ENCODE data around the gene MRM3.
"Not testable (repeated sequence)": the region's sequence is repeated elsewhere in the genome, so short reads cannot be mapped to it uniquely, and the experiment has no call there.

The MRM3 gene

GRCh38 chr17:796609-797008, 14.5 kb downstream of the MRM3 start:
- H3K4me3 ChIP-seq (ENCODE audit: low read depth, low read length), result no peak overlapping the region
- no peaks in the 10 kb centered on the region for H3K79me2 ChIP-seq (ENCODE audit: control insufficient read depth, insufficient read depth, low read length, unreplicated experiment)
- peaks cover 5% of the 10 kb centered on the region; the same call in 1 of the 2 replicates for H3K36me3 ChIP-seq (ENCODE audit: insufficient read depth, low read length)
- no peak overlapping the region for H3K27ac ChIP-seq (ENCODE audit: low read depth, low read length)
- no peaks in the 10 kb centered on the region for H3K27me3 ChIP-seq (ENCODE audit: insufficient read depth, low read length)
- peaks cover 5% of the 10 kb centered on the region for H3K4me1 ChIP-seq (ENCODE audit: control insufficient read depth, insufficient read depth, low read length, unreplicated experiment)
- H2AFZ ChIP-seq (ENCODE audit: low read length, unreplicated experiment), result no peak overlapping the region

- peaks cover 5% of the 10 kb centered on the region for H3K4me1 ChIP-seq (ENCODE audit: control insufficient read depth, insufficient read depth, low read length, unreplicated experiment)
- H3K4me3 ChIP-seq (ENCODE audit: low read depth, low read length), result no peak overlapping the region
- no peaks in the 10 kb centered on the region for H3K27me3 ChIP-seq (ENCODE audit: insufficient read depth, low read length)
- H3K36me3 ChIP-seq (ENCODE audit: insufficient read depth, low read length), result peaks cover 3% of the 10 kb centered on the region; the same call in 1 of the 2 replicates
- no peak overlapping the region for H2AFZ ChIP-seq (ENCODE audit: low read length, unreplicated experiment)
- H3K27ac ChIP-seq (ENCODE audit: low read depth, low read length), result no peak overlapping the region
- no peaks in the 10 kb centered on the region for H3K79me2 ChIP-seq (ENCODE audit: control insufficient read depth, insufficient read depth, low read length, unreplicated experiment)
Measured at GRCh38 chr17:797236-797840, 15.2 kb downstream of the MRM3 start.

GRCh38 chr17:798246-798645, 16.1 kb downstream of the MRM3 start:
- Histone ChIP-seq H3K4me3 (ENCODE audit: low read depth, low read length) (no peak overlapping the region), H3K27ac (ENCODE audit: low read depth, low read length) (no peak overlapping the region), H3K79me2 (ENCODE audit: control insufficient read depth, insufficient read depth, low read length, unreplicated experiment) (no peaks in the 10 kb centered on the region), H2AFZ (ENCODE audit: low read length, unreplicated experiment) (no peak overlapping the region), H3K4me1 (ENCODE audit: control insufficient read depth, insufficient read depth, low read length, unreplicated experiment) (peaks cover 5% of the 10 kb centered on the region), H3K36me3 (ENCODE audit: insufficient read depth, low read length) (no peaks in the 10 kb centered on the region), H3K27me3 (ENCODE audit: insufficient read depth, low read length) (no peaks in the 10 kb centered on the region)

GRCh38 chr17:799261-799660, 17.1 kb downstream of the MRM3 start:
- Histone ChIP-seq H3K4me3 (ENCODE audit: low read depth, low read length) (no peak overlapping the region), H3K27ac (ENCODE audit: low read depth, low read length) (no peak overlapping the region), H3K4me1 (ENCODE audit: control insufficient read depth, insufficient read depth, low read length, unreplicated experiment) (peaks cover 5% of the 10 kb centered on the region), H3K79me2 (ENCODE audit: control insufficient read depth, insufficient read depth, low read length, unreplicated experiment) (no peaks in the 10 kb centered on the region), H2AFZ (ENCODE audit: low read length, unreplicated experiment) (no peak overlapping the region), H3K36me3 (ENCODE audit: insufficient read depth, low read length) (no peaks in the 10 kb centered on the region), H3K27me3 (ENCODE audit: insufficient read depth, low read length) (no peaks in the 10 kb centered on the region)

- no peaks in the 10 kb centered on the region for H3K4me1 ChIP-seq (ENCODE audit: control insufficient read depth, insufficient read depth, low read length, unreplicated experiment)
- no peaks in the 10 kb centered on the region for H3K36me3 ChIP-seq (ENCODE audit: insufficient read depth, low read length)
- H3K4me3 ChIP-seq (ENCODE audit: low read depth, low read length), result no peak overlapping the region
- no peaks in the 10 kb centered on the region for H3K79me2 ChIP-seq (ENCODE audit: control insufficient read depth, insufficient read depth, low read length, unreplicated experiment)
- no peaks in the 10 kb centered on the region for H3K27me3 ChIP-seq (ENCODE audit: insufficient read depth, low read length)
- no peak overlapping the region for H2AFZ ChIP-seq (ENCODE audit: low read length, unreplicated experiment)
- H3K27ac ChIP-seq (ENCODE audit: low read depth, low read length), result no peak overlapping the region
Measured at GRCh38 chr17:800446-801242, 18.5 kb downstream of the MRM3 start.

- H3K36me3 ChIP-seq (ENCODE audit: insufficient read depth, low read length), result no peaks in the 10 kb centered on the region
- H3K4me3 ChIP-seq (ENCODE audit: low read depth, low read length), result no peak overlapping the region
- H2AFZ ChIP-seq (ENCODE audit: low read length, unreplicated experiment), result no peak overlapping the region
- H3K27me3 ChIP-seq (ENCODE audit: insufficient read depth, low read length), result no peaks in the 10 kb centered on the region
- no peaks in the 10 kb centered on the region for H3K79me2 ChIP-seq (ENCODE audit: control insufficient read depth, insufficient read depth, low read length, unreplicated experiment)
- H3K4me1 ChIP-seq (ENCODE audit: control insufficient read depth, insufficient read depth, low read length, unreplicated experiment), result no peaks in the 10 kb centered on the region
- no peak overlapping the region for H3K27ac ChIP-seq (ENCODE audit: low read depth, low read length)
Measured at GRCh38 chr17:801660-802059, 19.5 kb downstream of the MRM3 start.

- Histone ChIP-seq H3K4me3 (ENCODE audit: low read depth, low read length) (no peak overlapping the region), H3K27ac (ENCODE audit: low read depth, low read length) (no peak overlapping the region), H2AFZ (ENCODE audit: low read length, unreplicated experiment) (no peak overlapping the region), H3K36me3 (ENCODE audit: insufficient read depth, low read length) (no peaks in the 10 kb centered on the region), H3K27me3 (ENCODE audit: insufficient read depth, low read length) (no peaks in the 10 kb centered on the region), H3K79me2 (ENCODE audit: control insufficient read depth, insufficient read depth, low read length, unreplicated experiment) (no peaks in the 10 kb centered on the region), H3K4me1 (ENCODE audit: control insufficient read depth, insufficient read depth, low read length, unreplicated experiment) (no peaks in the 10 kb centered on the region)
Measured at GRCh38 chr17:802481-802880, 20.3 kb downstream of the MRM3 start.

- H3K79me2 ChIP-seq (ENCODE audit: control insufficient read depth, insufficient read depth, low read length, unreplicated experiment), result no peaks in the 10 kb centered on the region
- H3K4me3 ChIP-seq (ENCODE audit: low read depth, low read length), result no peak overlapping the region
- no peak overlapping the region for H3K27ac ChIP-seq (ENCODE audit: low read depth, low read length)
Measured at GRCh38 chr17:802901-803881, 21.0 kb downstream of the MRM3 start.

GRCh38 chr17:804541-805435, 22.6 kb downstream of the MRM3 start:
- Histone ChIP-seq H3K36me3 (ENCODE audit: insufficient read depth, low read length) (no peaks in the 10 kb centered on the region), H3K27ac (ENCODE audit: low read depth, low read length) (no peak overlapping the region)

More at GRCh38 chr17:802901-803881, 21.0 kb downstream of the MRM3 start:
- Histone ChIP-seq H3K4me1 (ENCODE audit: control insufficient read depth, insufficient read depth, low read length, unreplicated experiment) (no peaks in the 10 kb centered on the region), H3K36me3 (ENCODE audit: insufficient read depth, low read length) (no peaks in the 10 kb centered on the region), H2AFZ (ENCODE audit: low read length, unreplicated experiment) (no peak overlapping the region), H3K27me3 (ENCODE audit: insufficient read depth, low read length) (no peaks in the 10 kb centered on the region)

GRCh38 chr17:805886-806285, 23.7 kb downstream of the MRM3 start:
- not testable (repeated sequence) for H3K27me3 ChIP-seq (ENCODE audit: insufficient read depth, low read length); H3K4me1 ChIP-seq (ENCODE audit: control insufficient read depth, insufficient read depth, low read length, unreplicated experiment); H3K79me2 ChIP-seq (ENCODE audit: control insufficient read depth, insufficient read depth, low read length, unreplicated experiment); H3K27ac ChIP-seq (ENCODE audit: low read depth, low read length); H3K36me3 ChIP-seq (ENCODE audit: insufficient read depth, low read length); H2AFZ ChIP-seq (ENCODE audit: low read length, unreplicated experiment); H3K4me3 ChIP-seq (ENCODE audit: low read depth, low read length)

More at GRCh38 chr17:804541-805435, 22.6 kb downstream of the MRM3 start:
- Histone ChIP-seq H3K4me3 (ENCODE audit: low read depth, low read length) (no peak overlapping the region), H3K79me2 (ENCODE audit: control insufficient read depth, insufficient read depth, low read length, unreplicated experiment) (no peaks in the 10 kb centered on the region), H3K4me1 (ENCODE audit: control insufficient read depth, insufficient read depth, low read length, unreplicated experiment) (no peaks in the 10 kb centered on the region), H3K27me3 (ENCODE audit: insufficient read depth, low read length) (no peaks in the 10 kb centered on the region), H2AFZ (ENCODE audit: low read length, unreplicated experiment) (no peak overlapping the region)
